ENCODE data around the gene PTPRN2.
A peak's percentile ranks its signal among the peaks of the same experiment; 100 is the strongest.

PTPRN2 gene

GRCh38 chr7:157560258-157560654 lies 1027.4 kb downstream of the PTPRN2 start:
- DNase-seq (ENCODE audit: low read depth) = no peak

GRCh38 chr7:157559596-157560257 lies 1027.9 kb downstream of the PTPRN2 start:
- no peak for DNase-seq (ENCODE audit: low read depth)

DNA sequence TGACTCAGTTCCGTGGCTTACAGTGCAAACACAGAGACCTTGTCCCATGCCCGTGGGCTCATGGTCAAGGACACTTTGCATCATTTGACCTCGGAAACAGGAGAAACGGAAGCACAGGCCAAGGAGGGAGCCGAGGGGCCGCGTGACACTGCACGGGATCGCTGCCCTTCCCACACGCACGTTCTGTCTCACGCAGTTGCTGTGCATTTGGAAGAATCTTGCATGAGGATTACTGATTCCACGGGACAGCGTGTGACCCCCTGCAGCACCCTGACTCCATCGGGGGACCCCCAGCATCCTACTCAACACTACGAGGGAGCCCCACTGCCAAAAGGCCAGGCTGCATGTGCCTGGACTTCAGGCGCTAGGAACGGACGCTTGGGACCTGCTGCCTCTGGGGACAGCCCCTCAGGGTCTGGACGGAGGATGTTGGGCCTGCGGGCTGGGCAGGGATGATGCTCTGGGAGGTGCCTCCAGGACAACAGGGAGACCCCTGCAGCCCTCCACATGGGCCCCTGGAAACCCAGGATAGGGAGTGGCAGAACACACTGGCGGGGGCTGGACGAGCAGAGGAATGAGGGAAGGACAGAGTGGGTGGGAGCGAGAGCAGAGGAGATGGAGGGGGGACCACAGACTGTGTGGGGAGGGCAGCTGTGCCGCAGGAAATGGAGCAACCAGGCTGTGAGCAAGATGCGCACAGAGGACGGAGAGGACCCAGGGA lies 1028.6 kb downstream of the PTPRN2 start:
- DNase-seq (ENCODE audit: low read depth) = no peak

DNA sequence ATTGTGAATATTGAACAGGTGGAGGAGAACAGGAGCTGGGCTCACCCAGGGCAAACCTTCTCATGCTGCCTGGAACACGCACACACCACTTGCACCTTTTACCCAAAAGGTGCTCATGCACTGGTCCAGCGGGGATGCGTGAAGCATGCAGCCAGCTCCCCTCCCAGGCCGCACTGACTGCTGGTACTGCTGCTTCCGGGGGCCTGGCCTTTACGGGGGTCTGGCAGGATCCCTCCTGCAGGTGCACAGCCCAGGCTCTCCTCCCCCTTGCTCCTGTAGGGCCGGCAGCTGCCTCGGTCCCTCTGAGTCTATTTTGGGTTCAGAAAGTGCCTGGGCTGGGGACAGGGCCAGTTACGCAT lies 1029.1 kb downstream of the PTPRN2 start:
- DNase-seq (ENCODE audit: low read depth) = no peak

GRCh38 chr7:157558061-157558460 lies 1029.6 kb downstream of the PTPRN2 start:
- DNase-seq (ENCODE audit: low read depth) = no peak

DNA sequence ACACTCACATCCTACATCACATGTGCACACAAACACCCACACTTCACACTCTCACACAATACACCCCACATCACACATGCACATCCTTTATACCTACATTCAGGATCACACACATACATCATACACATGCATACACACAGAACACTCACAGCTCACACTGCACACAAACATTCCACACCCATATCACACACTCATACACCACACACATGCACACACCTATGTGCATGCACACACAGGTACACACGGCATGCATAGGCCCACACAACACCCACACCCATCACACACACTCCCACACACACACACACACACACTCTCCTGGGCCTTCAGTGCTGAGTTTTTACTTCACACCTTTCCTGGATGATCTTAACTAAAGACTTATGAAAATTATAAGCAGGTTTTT lies 1030.4 kb downstream of the PTPRN2 start:
- no peak for DNase-seq (ENCODE audit: low read depth)

DNA sequence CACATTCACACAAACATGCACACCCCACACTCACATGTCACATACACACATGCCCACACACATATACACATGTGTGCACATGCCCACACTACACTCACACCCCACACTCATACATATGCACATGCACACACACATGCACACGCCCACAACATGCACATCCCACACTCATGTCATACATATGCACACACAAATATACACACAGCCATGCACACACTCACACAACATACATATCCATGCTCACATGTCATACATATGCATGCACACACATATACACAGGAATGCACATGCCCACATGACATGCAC lies 1031.0 kb downstream of the PTPRN2 start:
- no peak for DNase-seq (ENCODE audit: low read depth)

GRCh38 chr7:157555944-157556641 lies 1031.5 kb downstream of the PTPRN2 start:
- no peak for DNase-seq (ENCODE audit: low read depth)

DNA sequence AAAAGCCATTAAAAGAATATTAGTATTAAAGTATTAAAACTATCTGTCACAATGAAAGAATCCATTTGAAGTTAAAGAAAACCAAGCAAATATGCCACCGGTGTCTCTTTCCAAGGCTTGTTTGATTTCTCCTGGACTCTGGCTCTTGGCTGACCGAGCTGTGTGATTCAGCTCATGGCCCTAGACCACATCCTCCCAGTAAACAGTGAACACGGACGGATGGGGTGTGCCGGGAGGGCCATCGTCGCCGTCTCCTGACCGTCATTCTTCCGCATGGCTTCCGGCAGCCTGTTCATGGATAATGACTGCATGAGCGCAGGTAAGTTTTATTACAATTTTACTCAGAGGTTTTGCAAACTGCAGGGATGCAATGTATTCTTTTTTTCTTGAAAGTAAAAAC lies 1032.3 kb downstream of the PTPRN2 start:
- peak; percentile 13 for DNase-seq (ENCODE audit: low read depth)

DNA sequence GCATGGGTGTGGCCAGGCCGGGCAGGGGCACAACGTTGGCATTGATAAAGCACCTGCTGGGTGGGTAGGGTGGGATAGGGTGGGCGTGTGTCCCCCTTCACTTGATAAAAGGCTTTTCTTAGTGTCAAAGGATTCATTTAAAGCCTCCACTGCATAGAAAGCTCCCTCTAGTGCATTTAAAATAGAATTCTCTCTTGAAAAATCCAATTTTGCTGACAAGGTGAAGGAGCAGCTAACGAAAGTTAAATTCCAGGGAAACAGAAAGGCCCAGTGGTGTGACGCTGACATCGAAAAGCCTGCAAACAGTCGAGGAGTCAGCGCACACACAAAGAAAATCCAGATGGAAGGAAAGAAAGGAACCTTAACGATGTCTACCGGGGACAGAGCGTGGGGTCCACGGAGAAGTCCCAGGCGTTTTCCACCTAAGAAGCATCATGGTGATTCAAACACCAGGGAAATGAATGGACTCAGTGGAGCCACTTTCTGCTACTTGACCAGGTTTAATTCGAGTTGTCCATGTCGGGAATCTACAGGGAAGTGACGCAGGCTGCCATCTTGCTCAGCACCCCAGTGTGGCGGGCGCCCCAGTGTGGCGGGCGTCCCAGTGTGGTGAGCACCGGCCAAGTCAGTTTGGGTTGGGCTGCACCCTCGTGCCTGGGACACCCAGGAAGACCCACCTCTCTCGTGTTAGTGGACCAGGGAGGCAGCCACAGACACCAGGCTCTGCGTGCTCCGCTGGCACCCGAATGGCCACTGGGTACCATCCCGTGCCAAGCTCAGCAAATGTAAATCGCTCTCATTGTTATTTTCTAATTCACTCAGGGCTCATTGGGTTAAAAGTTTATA lies 1033.0 kb downstream of the PTPRN2 start:
- DNase-seq (ENCODE audit: low read depth) = no peak

DNA sequence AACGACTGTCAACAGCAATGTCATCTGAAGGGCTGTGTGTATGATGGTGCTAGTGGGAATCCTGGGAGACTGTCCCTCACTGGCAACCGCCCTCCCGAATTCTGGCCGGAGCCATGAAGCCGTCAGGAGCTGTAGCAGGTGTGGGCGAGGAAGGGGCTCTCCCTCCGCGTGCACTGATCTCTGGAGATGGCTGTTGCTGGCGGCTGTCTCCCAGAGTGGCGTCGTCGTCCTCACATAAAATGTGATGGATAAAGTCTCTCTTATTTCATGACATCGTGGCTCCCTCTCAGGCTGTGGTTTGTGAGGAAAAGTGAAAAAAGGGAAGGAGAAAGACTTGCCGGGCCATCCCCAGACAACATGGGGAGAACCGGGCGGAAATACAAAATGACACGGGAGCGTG lies 1034.4 kb downstream of the PTPRN2 start:
- no peak for DNase-seq (ENCODE audit: low read depth)

DNA sequence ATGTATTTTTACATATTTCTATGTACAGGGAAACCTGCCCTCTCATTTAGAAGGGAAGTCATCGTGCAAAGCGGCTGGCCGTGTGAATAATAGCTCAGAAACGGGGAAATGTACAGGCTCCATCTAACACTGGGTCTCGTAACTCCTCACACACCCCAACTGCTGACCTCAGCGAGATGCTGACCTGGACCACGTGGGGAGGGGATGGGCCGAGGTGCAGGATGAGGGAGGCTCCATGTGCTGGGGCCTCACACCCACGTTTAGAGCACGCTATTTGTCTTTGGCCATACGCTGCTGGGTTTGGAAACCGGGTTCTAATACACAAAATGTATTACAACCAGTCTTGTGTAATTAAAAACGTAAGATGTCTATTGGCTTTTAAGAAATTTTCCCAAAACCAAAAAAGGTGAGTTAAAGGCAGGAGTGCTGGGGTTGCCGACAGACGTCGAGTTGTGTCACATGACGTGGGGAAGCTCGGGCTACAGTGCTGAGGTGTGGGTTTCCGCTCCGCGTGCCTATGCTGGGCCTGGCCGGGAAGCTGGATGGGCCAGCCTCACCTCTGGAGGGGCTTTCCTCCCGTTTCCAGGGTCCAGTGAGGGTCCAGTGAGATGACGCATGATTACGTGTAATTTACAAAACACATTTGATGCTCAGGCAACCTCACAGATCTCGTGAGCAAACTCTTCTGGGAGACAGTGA lies 1035.2 kb downstream of the PTPRN2 start:
- no peak for DNase-seq (ENCODE audit: low read depth)

DNA sequence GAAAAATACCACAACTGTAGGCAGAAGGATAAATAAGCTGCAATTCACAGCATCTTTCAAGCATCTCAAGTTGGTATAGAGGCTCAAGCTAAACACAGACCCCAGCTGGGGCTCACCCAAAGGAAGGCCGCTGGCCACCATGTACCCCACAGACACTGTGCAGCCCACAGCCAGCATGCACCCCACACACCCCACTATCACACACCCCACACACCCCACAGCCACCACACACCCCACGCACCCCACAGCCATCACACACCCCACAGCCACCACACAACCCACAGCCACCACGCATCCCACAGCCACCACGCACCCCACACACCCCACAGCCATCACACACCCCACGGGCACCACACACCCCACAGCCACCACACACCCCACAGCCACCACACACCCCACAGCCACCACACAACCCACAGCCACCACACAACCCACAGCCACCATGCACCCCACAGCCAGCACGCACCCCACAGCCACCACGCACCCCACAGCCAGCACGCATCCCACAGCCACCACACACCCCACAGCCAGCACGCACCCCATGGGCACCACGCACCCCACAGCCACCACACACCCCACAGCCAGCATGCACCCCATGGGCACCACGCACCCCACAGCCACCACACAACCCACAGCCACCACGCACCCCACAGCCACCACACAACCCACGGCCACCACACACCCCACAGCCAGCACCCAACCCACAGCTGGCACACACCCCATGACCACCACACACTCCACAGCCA lies 1036.1 kb downstream of the PTPRN2 start:
- no peak for DNase-seq (ENCODE audit: low read depth)

DNA sequence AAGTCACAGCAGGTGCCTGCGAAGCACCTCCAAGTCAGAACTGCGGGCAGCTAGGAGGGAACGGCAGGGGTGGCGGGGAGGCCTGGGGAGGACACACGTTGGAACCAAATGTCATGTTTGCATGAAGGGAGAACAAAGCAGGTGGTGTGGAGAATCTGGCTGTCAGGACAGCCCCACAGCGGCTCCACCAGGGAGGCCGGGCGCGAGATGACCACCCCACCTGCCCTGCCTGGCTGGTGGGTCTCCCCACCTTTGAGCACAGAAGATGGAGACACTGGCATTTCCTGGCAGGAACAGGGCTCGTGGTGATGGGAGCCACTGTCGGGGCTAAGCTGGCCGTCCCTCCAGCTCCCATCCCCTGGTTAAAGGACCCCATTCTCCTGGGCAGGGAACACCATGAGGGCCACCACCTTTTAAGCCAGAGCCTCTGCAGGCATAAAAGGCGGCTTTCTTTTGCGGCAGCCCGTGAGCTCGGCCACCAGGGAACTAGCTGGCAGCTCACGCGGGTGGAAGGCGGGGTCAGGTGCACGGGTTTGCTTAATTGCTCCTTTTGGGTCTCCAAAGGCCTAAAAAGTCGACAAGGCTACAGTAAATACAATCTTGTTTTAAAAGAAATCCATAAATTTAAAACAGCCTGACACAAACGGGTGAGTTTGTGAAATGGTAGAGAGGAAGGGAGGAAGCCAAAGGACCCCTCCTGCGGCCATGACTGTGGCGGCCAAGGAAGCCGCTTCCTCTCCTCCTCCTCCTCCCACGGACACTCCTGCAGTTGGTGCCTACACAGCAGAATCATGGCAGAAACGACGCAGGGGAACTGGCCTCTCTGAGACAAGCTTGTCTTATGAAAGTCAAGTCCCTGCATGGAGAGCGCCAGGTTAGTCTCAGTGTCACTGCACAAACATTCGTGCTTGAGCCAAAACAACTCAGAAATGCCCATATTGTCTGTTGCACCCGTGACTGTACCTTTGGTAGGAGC lies 1037.0 kb downstream of the PTPRN2 start:
- no peak for DNase-seq (ENCODE audit: low read depth)

DNA sequence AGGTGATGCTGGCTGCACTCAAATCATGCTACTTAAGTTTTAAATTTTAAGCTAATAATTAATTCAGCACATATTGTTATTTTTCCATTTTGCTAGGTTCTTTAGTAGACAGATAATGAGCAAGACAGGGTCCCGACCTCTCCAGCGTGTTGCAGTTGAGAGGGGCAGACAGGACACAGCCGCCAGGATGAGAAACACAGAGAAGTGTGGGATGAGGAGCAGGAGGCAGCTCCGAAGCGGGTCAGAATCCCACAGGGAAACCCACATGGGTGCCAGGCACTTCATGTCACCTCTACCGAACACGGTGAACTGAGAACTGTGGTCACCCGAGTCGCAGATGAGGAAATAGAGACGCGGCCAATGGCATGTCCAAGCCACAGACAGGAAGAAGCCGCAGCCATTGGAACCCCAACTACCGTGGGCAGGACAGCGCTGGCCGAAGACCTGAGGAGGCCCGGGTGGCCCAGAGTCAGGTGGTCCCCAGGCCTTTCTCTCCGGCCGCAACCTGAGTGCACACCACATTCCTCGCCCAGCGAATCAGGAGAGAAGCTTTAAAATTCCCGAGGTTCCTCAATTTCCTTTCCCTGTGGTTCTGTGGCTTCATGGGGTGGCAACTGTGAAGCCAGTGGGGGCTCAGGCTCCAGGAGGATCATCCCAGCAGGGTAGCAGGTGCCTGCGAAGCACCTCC lies 1037.9 kb downstream of the PTPRN2 start:
- DNase-seq (ENCODE audit: low read depth) = no peak

GRCh38 chr7:157548691-157549303 lies 1038.8 kb downstream of the PTPRN2 start:
- no peak for DNase-seq (ENCODE audit: low read depth)

GRCh38 chr7:157547611-157548010 lies 1040.0 kb downstream of the PTPRN2 start:
- DNase-seq (ENCODE audit: low read depth) = no peak

GRCh38 chr7:157547102-157547501 lies 1040.5 kb downstream of the PTPRN2 start:
- DNase-seq (ENCODE audit: low read depth) = no peak

- DNase-seq (ENCODE audit: low read depth) = no peak
Observed at GRCh38 chr7:157545681-157546060, 1042.0 kb downstream of the PTPRN2 start.
